HG03066 (cell line): Measurements from ENCODE around the gene IGSF6.
"Not testable (repeated sequence)": the region's sequence is repeated elsewhere in the genome, so short reads cannot be mapped to it uniquely, and the experiment has no call there.

Experiments used
- ATAC-seq: cut with Tn5 transposase; IDR thresholded peaks from one replicate; pipeline ENCODE4 v1.9.1; 2021; ENCODE audit warnings: low read depth; ENCODE audit not compliant: unreplicated experiment

The IGSF6 gene

GRCh38 chr16:21654881-21655280 lies 2.5 kb upstream of the IGSF6 start:
- no peak for ATAC-seq

GRCh38 chr16:21654466-21654865 lies 2.1 kb upstream of the IGSF6 start:
- no peak for ATAC-seq

- ATAC-seq = no peak
Measured at GRCh38 chr16:21653571-21653970, 1.2 kb upstream of the IGSF6 start.

GRCh38 chr16:21651515-21651914 lies 893 bp downstream of the IGSF6 start:
- no peak for ATAC-seq

- no peak for ATAC-seq
Measured at GRCh38 chr16:21650521-21650920, 1.9 kb downstream of the IGSF6 start.

GRCh38 chr16:21649826-21650406 lies 2.5 kb downstream of the IGSF6 start:
- not testable (repeated sequence) for ATAC-seq

- ATAC-seq = no peak
Measured at GRCh38 chr16:21647562-21648164, 4.7 kb downstream of the IGSF6 start.

- peak; percentile 80 for ATAC-seq
Measured at GRCh38 chr16:21646721-21647561, 5.5 kb downstream of the IGSF6 start.

- ATAC-seq = no peak
Measured at GRCh38 chr16:21646091-21646490, 6.3 kb downstream of the IGSF6 start.

- peak; percentile 42 for ATAC-seq
Measured at GRCh38 chr16:21645261-21645721, 7.1 kb downstream of the IGSF6 start.

GRCh38 chr16:21644674-21645073 lies 7.7 kb downstream of the IGSF6 start:
- no peak for ATAC-seq

- no peak for ATAC-seq
Measured at GRCh38 chr16:21643785-21644184, 8.6 kb downstream of the IGSF6 start.

GRCh38 chr16:21642861-21643260 lies 9.5 kb downstream of the IGSF6 start:
- no peak for ATAC-seq

- no peak for ATAC-seq
Measured at GRCh38 chr16:21641916-21642315, 10.5 kb downstream of the IGSF6 start.

- ATAC-seq = no peak
Measured at GRCh38 chr16:21639493-21639892, 12.9 kb downstream of the IGSF6 start.

- no peak for ATAC-seq
Measured at GRCh38 chr16:21638573-21638975, 13.8 kb downstream of the IGSF6 start.

GRCh38 chr16:21637032-21637968 lies 15.1 kb downstream of the IGSF6 start:
- ATAC-seq = no peak

- ATAC-seq = not testable (repeated sequence)
Measured at GRCh38 chr16:21635694-21636093, 16.7 kb downstream of the IGSF6 start.

GRCh38 chr16:21634216-21634615 lies 18.2 kb downstream of the IGSF6 start:
- ATAC-seq = no peak

- ATAC-seq = not testable (repeated sequence)
Measured at GRCh38 chr16:21631951-21632575, 20.3 kb downstream of the IGSF6 start.
